Activated B cell treated with CpG ODN at 0.5 μM for 24 hours (primary cell): ENCODE measurements around the gene IL13RA2. TPM values are rescaled to one million over a fixed set of nuclear protein-coding genes. Genes with fewer than 3 reads are reported as not detected.

ENCODE experiments used
- ATAC-seq: fragments of 200-7000 bp; cut with Tn5 transposase; one replicate; pipeline ENCODE4 v1.10.0; 2021; ENCODE audit warnings: low read depth, mild to moderate bottlenecking, moderate library complexity
- CTCF ChIA-PET: fragments of 350-600 bp; sonication (Branson Sonifier 250); formaldehyde crosslinking; loops from one replicate; lab custom pipeline; 2021; ENCODE audit warnings: antibody characterized with exemption; lab: Charles Lee
- POLR2A ChIA-PET: fragments of 350-600 bp; sonication (Branson Sonifier 250); formaldehyde crosslinking; loops from one replicate; lab custom pipeline; 2021; ENCODE audit warnings: antibody characterized with exemption; lab: Charles Lee
- DNase-seq: peaks from one replicate; pipeline ENCODE4 v3.0.0; 2022
- H3K27ac Mint-ChIP-seq: one replicate; pipeline ENCODE4 v1.8.0; 2020; ENCODE audit warnings: mixed read lengths
- H3K27me3 Mint-ChIP-seq: one replicate; pipeline ENCODE4 v1.8.0; 2021; ENCODE audit warnings: mixed read lengths
- H3K36me3 Mint-ChIP-seq: one replicate; pipeline ENCODE4 v1.8.0; 2021; ENCODE audit warnings: low read depth, mixed read lengths
- H3K4me1 Mint-ChIP-seq: one replicate; pipeline ENCODE4 v1.8.0; 2021; ENCODE audit warnings: mixed read lengths
- H3K4me3 Mint-ChIP-seq: one replicate; pipeline ENCODE4 v1.8.0; 2020; ENCODE audit warnings: mild to moderate bottlenecking, mixed read lengths
- H3K9me3 Mint-ChIP-seq: one replicate; pipeline ENCODE4 v1.8.0; 2020; ENCODE audit warnings: mixed read lengths
- intact Hi-C: fragments of 100-400 bp; cut with micrococcal nuclease; formaldehyde crosslinking; loops from one replicate; pipeline ENCODE4 v1.15.1; 2024
- total RNA-seq: library from RNA; stranded (reverse); gene quantifications from 2 replicates; pipeline ENCODE4 v1.2.3, GENCODE V29; 2022
- TF ChIP-seq, protein P1 (sequence below): fragments of 200-600 bp; IDR thresholded peaks from one replicate; pipeline ENCODE4 v1.8.0; 2022; ENCODE audit warnings: antibody characterized with exemption, mild to moderate bottlenecking

The IL13RA2 gene
- total RNA-seq, 1 donor from 2014 or later = not detected

- H3K27ac Mint-ChIP-seq = no peak overlapping the region
- H3K4me3 Mint-ChIP-seq = no peak overlapping the region
- intact Hi-C loops = no loop called here
- DNase-seq = no peak
- no peaks in the 10 kb centered on the region for H3K36me3 Mint-ChIP-seq
- H3K4me1 Mint-ChIP-seq = no peaks in the 10 kb centered on the region
- no peak for ATAC-seq
- TF ChIP-seq, protein P1, sequence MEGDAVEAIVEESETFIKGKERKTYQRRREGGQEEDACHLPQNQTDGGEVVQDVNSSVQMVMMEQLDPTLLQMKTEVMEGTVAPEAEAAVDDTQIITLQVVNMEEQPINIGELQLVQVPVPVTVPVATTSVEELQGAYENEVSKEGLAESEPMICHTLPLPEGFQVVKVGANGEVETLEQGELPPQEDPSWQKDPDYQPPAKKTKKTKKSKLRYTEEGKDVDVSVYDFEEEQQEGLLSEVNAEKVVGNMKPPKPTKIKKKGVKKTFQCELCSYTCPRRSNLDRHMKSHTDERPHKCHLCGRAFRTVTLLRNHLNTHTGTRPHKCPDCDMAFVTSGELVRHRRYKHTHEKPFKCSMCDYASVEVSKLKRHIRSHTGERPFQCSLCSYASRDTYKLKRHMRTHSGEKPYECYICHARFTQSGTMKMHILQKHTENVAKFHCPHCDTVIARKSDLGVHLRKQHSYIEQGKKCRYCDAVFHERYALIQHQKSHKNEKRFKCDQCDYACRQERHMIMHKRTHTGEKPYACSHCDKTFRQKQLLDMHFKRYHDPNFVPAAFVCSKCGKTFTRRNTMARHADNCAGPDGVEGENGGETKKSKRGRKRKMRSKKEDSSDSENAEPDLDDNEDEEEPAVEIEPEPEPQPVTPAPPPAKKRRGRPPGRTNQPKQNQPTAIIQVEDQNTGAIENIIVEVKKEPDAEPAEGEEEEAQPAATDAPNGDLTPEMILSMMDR = no peak
- H3K9me3 Mint-ChIP-seq = no peaks in the 10 kb centered on the region
- ChIA-PET POLR2A (no interaction called here), CTCF (no interaction called here)
- no peaks in the 10 kb centered on the region for H3K27me3 Mint-ChIP-seq
These were observed 41.1 kb downstream of the IL13RA2 start for GRCh38 chrX:114976292-114976691.

GRCh38 chrX:114973013-114973412 is 44.4 kb downstream of the IL13RA2 start:
- POLR2A ChIA-PET = no interaction called here
- Mint-ChIP-seq H3K9me3 (no peaks in the 10 kb centered on the region), H3K27me3 (no peaks in the 10 kb centered on the region), H3K36me3 (no peaks in the 10 kb centered on the region), H3K27ac (no peak overlapping the region), H3K4me1 (no peaks in the 10 kb centered on the region), H3K4me3 (no peak overlapping the region)
- DNase-seq (no peak), ATAC-seq (no peak)
- CTCF ChIA-PET = no interaction called here
- intact Hi-C loops = no loop called here
- TF ChIP-seq, protein P1 = no peak

GRCh38 chrX:114970806-114971205 is 46.6 kb downstream of the IL13RA2 start:
- Mint-ChIP-seq H3K4me3 (no peak overlapping the region), H3K27me3 (no peaks in the 10 kb centered on the region), H3K27ac (no peak overlapping the region), H3K9me3 (no peaks in the 10 kb centered on the region), H3K36me3 (no peaks in the 10 kb centered on the region), H3K4me1 (no peaks in the 10 kb centered on the region)
- CTCF ChIA-PET = no interaction called here
- DNase-seq (no peak), ATAC-seq (no peak)
- intact Hi-C loops = no loop called here
- TF ChIP-seq, protein P1 = no peak
- POLR2A ChIA-PET = no interaction called here

GRCh38 chrX:114964374-114964773 is 53.0 kb downstream of the IL13RA2 start:
- TF ChIP-seq, protein P1 = no peak
- H3K27me3 Mint-ChIP-seq = no peaks in the 10 kb centered on the region
- intact Hi-C loops = no loop called here
- H3K27ac Mint-ChIP-seq = no peak overlapping the region
- DNase-seq = no peak
- no peaks in the 10 kb centered on the region for H3K9me3 Mint-ChIP-seq
- ATAC-seq = no peak
- H3K4me1 Mint-ChIP-seq = no peaks in the 10 kb centered on the region
- CTCF ChIA-PET = no interaction called here
- POLR2A ChIA-PET = no interaction called here
- H3K36me3 Mint-ChIP-seq = no peaks in the 10 kb centered on the region
- H3K4me3 Mint-ChIP-seq = no peak overlapping the region

DNA sequence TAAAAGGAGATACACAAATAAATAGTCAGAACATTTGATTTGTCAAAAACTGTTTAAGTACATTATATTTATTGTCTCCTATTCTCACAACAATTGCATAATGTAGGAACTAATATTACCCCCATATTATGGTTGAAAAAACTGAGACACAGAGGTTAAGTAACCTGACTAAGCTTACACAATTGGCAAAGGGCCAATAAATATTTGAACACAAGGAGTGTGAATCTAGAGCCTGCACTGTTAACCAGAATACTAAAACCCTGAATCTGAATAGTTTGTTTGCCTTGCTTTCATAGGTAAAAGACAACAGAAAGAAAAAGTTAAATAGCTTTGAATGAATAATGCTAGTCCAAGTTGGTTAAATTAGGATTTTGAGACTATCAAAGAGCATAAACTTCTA is 55.2 kb downstream of the IL13RA2 start:
- Mint-ChIP-seq H3K4me3 (no peak overlapping the region), H3K36me3 (no peaks in the 10 kb centered on the region), H3K4me1 (no peaks in the 10 kb centered on the region), H3K27ac (no peak overlapping the region), H3K27me3 (no peaks in the 10 kb centered on the region), H3K9me3 (no peaks in the 10 kb centered on the region)
- TF ChIP-seq, protein P1 = no peak
- ATAC-seq (no peak), DNase-seq (no peak)
- ChIA-PET POLR2A (no interaction called here), CTCF (no interaction called here)
- intact Hi-C loops = no loop called here
